Measurements from ENCODE around the gene WDR33. TPM values are rescaled to one million over a fixed set of nuclear protein-coding genes. Genes with fewer than 3 reads are reported as not detected.

Gene WDR33
- polyA plus RNA-seq, 3 donors = 50.9 to 64.1 (median 55.3) TPM

- no peak for DNase-seq (ENCODE audit: extremely low read depth in 1 of 11, low read depth in 9 of 11, low spot score in 4 of 11)
Observed at GRCh38 chr2:127705391-127706065, 105.4 kb downstream of the WDR33 start.

- DNase-seq (ENCODE audit: extremely low read depth in 1 of 11, low read depth in 9 of 11, low spot score in 4 of 11) = no peak
Observed at GRCh38 chr2:127704641-127705390, 106.2 kb downstream of the WDR33 start.

- DNase-seq (ENCODE audit: extremely low read depth in 1 of 11, low read depth in 9 of 11, low spot score in 4 of 11) = no peak
Observed at GRCh38 chr2:127703282-127703681, 107.7 kb downstream of the WDR33 start.

GRCh38 chr2:127702395-127703009 is 108.5 kb downstream of the WDR33 start:
- DNase-seq (ENCODE audit: extremely low read depth in 1 of 11, low read depth in 9 of 11, low spot score in 4 of 11) = peak in 1 of 11 donors; percentile 19

DNA sequence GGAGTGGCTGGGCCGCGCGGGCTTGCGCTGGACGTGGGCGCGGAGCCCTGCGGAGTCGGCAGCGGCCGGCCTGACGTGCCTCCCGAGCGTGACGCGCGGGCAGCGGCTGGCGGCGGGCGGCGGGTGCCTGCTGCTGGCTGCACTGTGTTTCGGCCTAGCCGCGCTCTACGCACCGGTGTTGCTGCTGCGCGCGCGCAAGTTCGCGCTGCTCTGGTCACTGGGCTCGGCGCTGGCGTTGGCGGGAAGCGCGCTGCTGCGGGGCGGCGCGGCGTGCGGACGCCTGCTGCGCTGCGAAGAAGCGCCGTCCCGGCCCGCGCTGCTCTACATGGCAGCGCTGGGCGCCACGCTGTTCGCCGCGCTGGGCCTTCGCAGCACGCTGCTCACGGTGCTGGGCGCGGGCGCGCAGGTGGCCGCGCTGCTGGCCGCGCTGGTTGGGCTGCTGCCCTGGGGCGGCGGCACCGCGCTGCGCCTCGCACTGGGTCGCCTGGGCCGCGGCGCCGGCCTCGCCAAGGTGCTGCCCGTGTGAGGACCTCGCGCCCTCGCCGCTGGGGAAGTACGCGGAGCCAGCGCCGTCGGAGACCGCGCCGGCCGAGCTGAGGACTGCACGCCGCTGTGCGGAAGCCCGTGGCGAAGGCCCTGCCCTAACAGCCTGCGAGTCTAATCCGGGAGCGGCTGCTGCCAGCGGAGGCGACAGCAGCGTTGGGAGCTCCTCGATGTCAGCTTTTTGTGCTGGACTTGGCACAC is 109.1 kb downstream of the WDR33 start:
- DNase-seq (ENCODE audit: extremely low read depth in 1 of 11, low read depth in 9 of 11, low spot score in 4 of 11) = peak in 10 of 11 donors; percentile 17 to 70 (median 62)

DNA sequence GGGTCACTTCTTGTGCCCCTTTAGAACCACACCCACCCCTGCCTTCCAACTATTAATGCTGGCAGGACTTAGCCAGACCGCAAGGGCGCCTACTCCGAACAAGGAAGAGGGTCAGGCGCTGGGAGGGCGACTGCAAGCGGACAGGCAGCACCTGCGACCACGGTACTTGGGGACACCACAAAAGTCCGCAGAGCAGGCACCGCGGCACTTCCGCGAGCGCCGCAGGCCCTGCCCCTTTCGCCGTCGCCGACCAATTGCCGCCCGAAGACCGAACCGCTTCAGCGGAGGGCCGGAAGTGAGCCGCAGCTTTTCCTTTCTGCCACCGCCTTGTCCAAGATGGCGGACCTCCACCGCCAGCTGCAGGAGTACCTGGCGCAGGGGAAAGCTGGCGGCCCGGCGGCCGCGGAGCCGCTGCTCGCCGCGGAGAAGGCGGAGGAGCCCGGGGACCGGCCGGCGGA is 109.7 kb downstream of the WDR33 start, which contains the start of gene SFT2D3:
SFT2D3 (plus strand) TSS at position 305 of the 458 bp plus-strand sequence; CDS start at position 337, 32 bp downstream.
- DNase-seq (ENCODE audit: extremely low read depth in 1 of 11, low read depth in 9 of 11, low spot score in 4 of 11) = peak; percentile 70 to 91 (median 87)

- DNase-seq (ENCODE audit: extremely low read depth in 1 of 11, low read depth in 9 of 11, low spot score in 4 of 11) = peak in 3 of 11 donors; percentile 12 to 44 (median 31)
Observed at GRCh38 chr2:127700527-127701192, 110.3 kb downstream of the WDR33 start.

DNA sequence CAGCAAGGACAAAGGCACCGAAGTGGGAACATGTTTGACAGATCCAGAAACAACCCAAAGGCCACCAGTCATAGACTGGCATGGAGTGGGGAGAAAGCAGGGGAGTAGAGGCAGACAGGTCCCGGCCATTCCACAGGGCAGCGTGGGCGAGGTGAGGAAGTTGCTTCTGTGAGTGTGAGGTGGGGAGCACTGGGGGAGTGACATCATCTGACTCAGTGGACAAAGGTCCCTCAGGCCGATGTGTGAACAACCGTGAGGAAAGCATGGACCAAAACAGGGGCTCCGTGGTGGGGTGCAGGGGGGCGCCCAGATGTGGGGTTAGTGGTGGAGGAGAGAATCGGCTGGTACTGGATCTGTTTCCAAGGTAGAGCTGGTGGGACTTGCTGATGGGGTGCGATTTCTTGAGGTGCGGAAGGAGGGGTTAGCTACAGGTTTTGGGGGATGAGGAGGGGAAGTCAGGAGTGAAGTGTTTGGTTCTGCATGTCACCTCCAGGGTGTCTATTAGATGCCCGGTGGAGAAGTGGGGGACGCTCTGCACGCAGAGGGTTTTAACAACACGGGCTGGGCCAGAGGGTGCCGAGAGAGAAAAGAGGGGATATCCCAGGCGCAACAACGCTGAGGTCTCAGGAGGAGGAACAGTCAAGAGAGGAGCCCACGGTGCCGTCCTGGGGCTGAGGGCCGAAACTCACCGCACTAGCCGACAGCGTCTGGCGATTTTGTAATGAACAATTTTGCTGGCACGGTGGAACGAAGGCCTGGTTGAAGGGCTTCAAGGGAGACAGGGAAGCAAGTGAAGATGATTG is 112.2 kb downstream of the WDR33 start:
- DNase-seq (ENCODE audit: extremely low read depth in 1 of 11, low read depth in 9 of 11, low spot score in 4 of 11) = no peak

GRCh38 chr2:127697482-127698180 is 113.3 kb downstream of the WDR33 start:
- DNase-seq (ENCODE audit: extremely low read depth in 1 of 11, low read depth in 9 of 11, low spot score in 4 of 11) = no peak

- peak in 5 of 11 donors; percentile 20 to 64 (median 53) for DNase-seq (ENCODE audit: extremely low read depth in 1 of 11, low read depth in 9 of 11, low spot score in 4 of 11)
Observed at GRCh38 chr2:127695491-127696472, 115.2 kb downstream of the WDR33 start.

DNA sequence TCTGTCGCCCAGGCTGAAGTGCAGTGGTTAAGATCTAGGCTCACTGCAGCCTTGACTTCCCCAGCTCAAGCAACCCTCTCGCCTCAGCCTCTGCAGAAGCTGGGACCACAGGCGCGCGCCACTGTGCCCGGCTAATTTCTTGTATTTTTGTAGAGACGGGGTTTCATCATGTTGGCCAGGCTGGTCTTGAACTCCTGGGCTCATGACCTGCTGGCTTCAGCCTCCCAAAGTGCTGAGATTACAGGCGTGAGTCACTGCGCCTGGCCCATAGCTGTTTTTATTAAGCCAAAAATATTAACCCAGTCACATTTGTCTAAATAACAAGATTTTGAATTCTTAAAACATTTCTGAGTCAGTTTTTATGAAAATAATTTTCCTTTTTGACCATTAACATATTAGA is 116.0 kb downstream of the WDR33 start:
- DNase-seq (ENCODE audit: extremely low read depth in 1 of 11, low read depth in 9 of 11, low spot score in 4 of 11) = no peak

GRCh38 chr2:127690696-127691095 is 120.3 kb downstream of the WDR33 start:
- DNase-seq (ENCODE audit: extremely low read depth in 1 of 11, low read depth in 9 of 11, low spot score in 4 of 11) = no peak

- no peak for DNase-seq (ENCODE audit: extremely low read depth in 1 of 11, low read depth in 9 of 11, low spot score in 4 of 11)
Observed at GRCh38 chr2:127688405-127688804, 122.6 kb downstream of the WDR33 start.

DNA sequence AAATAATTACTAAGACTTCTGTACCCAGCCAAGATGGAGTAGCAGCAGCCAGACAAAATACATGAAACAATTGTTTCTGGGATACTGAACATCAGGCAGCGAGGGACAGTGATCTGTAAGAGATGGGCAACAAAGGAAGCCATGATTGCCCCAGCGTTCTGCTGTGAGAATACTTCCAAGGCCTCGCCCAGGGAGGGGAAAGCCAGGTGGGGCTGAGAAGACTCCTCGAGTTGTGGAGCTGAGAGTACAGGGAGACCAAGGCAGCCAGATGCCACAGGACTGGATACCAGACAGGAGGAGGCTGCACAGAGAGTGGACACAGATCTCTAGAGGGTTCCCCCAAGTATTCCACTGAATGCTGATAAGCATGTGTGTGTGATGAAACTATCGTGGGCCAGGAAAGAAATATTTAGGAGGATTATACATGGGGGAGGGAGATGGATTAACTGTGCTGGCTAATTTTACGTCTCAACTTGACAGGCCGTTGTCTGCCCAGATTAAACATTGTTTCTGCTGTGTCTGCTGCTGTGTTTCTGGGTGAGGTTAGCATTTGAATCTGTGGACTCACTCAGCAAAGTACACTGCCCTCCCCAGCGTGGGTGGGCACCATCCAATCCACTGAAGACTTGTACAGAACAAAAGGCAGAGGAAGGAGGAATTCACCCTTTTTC is 125.4 kb downstream of the WDR33 start:
- no peak for DNase-seq (ENCODE audit: extremely low read depth in 1 of 11, low read depth in 9 of 11, low spot score in 4 of 11)

- no peak for DNase-seq (ENCODE audit: extremely low read depth in 1 of 11, low read depth in 9 of 11, low spot score in 4 of 11)
Observed at GRCh38 chr2:127683757-127684156, 127.2 kb downstream of the WDR33 start.

DNA sequence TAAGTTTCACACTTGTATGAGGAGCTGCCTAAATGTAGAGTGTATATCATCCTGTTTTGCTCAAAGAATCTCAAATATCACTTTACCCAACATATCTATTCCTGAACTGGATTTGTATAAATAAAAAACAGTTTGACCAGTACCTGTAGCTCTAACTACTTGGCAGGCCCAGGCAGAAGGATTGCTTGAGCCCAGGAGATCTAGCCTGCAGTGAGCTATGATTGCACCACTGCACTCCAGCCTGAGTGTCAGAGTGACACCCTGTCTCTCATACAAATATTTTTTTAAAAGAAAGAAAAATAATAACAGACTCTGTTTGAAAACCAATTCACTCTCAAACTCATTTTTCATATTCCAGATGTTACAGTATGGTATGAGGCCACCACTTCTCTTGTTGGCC is 127.9 kb downstream of the WDR33 start:
- DNase-seq (ENCODE audit: extremely low read depth in 1 of 11, low read depth in 9 of 11, low spot score in 4 of 11) = no peak

Measured in renal cortex interstitium (tissue), 11 donors.